BLaER1 (cell line): ENCODE results near the gene FAM110A.
A peak's percentile ranks its signal among the peaks of the same experiment; 100 is the strongest.
"Not testable (repeated sequence)": the region's sequence is repeated elsewhere in the genome, so short reads cannot be mapped to it uniquely, and the experiment has no call there.

ENCODE experiments used
- H3K27ac ChIP-seq: shearing (Covaris generic); formaldehyde crosslinking; 2 replicates; pipeline ENCODE4 v1.8.1; 2022
- H3K27me3 ChIP-seq: shearing (Covaris generic); formaldehyde crosslinking; 2 replicates; pipeline ENCODE4 v1.8.1; 2022
- H3K36me3 ChIP-seq: shearing (Covaris generic); formaldehyde crosslinking; 2 replicates; pipeline ENCODE4 v1.8.1; 2022
- H3K4me1 ChIP-seq: shearing (Covaris generic); formaldehyde crosslinking; 2 replicates; pipeline ENCODE4 v1.8.1; 2022
- H3K4me2 ChIP-seq: shearing (Covaris generic); formaldehyde crosslinking; 2 replicates; pipeline ENCODE4 v1.8.1; 2022
- H3K4me3 ChIP-seq: shearing (Covaris generic); formaldehyde crosslinking; 2 replicates; pipeline ENCODE4 v1.8.1; 2022
- H3K9ac ChIP-seq: shearing (Covaris generic); formaldehyde crosslinking; 2 replicates; pipeline ENCODE4 v1.8.1; 2022
- H3K9me3 ChIP-seq: shearing (Covaris generic); formaldehyde crosslinking; 2 replicates; pipeline ENCODE4 v1.8.1; 2022
- H4K20me1 ChIP-seq: shearing (Covaris generic); formaldehyde crosslinking; 2 replicates; pipeline ENCODE4 v1.8.1; 2022
- Cebpa-rat ChIP-seq: shearing (Covaris generic); IDR thresholded peaks from 2 replicates; pipeline ENCODE4 v1.8.1; 2022

FAM110A gene

GRCh38 chr20:848193-848592 lies 14.7 kb downstream of the FAM110A start:
- Histone ChIP-seq H3K4me1 (peaks cover 45% of the 10 kb centered on the region), H3K9ac (peak overlapping the region; percentile 87), H4K20me1 (peaks cover 62% of the 10 kb centered on the region), H3K4me2 (peak overlapping the region; percentile 99), H3K9me3 (no peaks in the 10 kb centered on the region), H3K27ac (peak overlapping the region; percentile 80), H3K4me3 (peak overlapping the region; percentile 87), H3K36me3 (peaks cover 16% of the 10 kb centered on the region; the same call in 1 of the 2 replicates), H3K27me3 (no peaks in the 10 kb centered on the region)
- TF ChIP-seq Cebpa-rat, result no peak

- peak overlapping the region; percentile 99 for H3K4me2 ChIP-seq
- not testable (repeated sequence) for H3K9ac ChIP-seq
- H3K36me3 ChIP-seq, result peaks cover 19% of the 10 kb centered on the region; the same call in 1 of the 2 replicates
Observed at GRCh38 chr20:848731-849130, 15.2 kb downstream of the FAM110A start.

GRCh38 chr20:853406-853996 lies 20.0 kb downstream of the FAM110A start:
- H4K20me1 ChIP-seq, result peaks cover 59% of the 10 kb centered on the region
- TF ChIP-seq Cebpa-rat, result no peak
- peaks cover 29% of the 10 kb centered on the region; the same call in 1 of the 2 replicates for H3K36me3 ChIP-seq
- no peak overlapping the region for H3K4me2 ChIP-seq
- H3K9me3 ChIP-seq, result no peaks in the 10 kb centered on the region
- no peaks in the 10 kb centered on the region for H3K27me3 ChIP-seq
- H3K4me3 ChIP-seq, result no peak overlapping the region
- no peak overlapping the region for H3K9ac ChIP-seq
- H3K4me1 ChIP-seq, result peaks cover 38% of the 10 kb centered on the region
- H3K27ac ChIP-seq, result no peak overlapping the region

More at GRCh38 chr20:848731-849130, 15.2 kb downstream of the FAM110A start:
- not testable (repeated sequence) for H3K27me3 ChIP-seq, H3K9me3 ChIP-seq
- Histone ChIP-seq H4K20me1 (peaks cover 62% of the 10 kb centered on the region), H3K27ac (peak overlapping the region; percentile 80; the same call in 1 of the 2 replicates), H3K4me1 (peaks cover 42% of the 10 kb centered on the region), H3K4me3 (peak overlapping the region; percentile 87; the same call in 1 of the 2 replicates)

- H3K4me2 ChIP-seq, result peak overlapping the region; percentile 51
- H3K9ac ChIP-seq, result peak overlapping the region; percentile 38; the same call in 1 of the 2 replicates
- peaks cover 29% of the 10 kb centered on the region; the same call in 1 of the 2 replicates for H3K36me3 ChIP-seq
- H3K9me3 ChIP-seq, result no peaks in the 10 kb centered on the region
- peaks cover 44% of the 10 kb centered on the region for H3K4me1 ChIP-seq
- H3K27ac ChIP-seq, result peak overlapping the region; percentile 62
- peaks cover 55% of the 10 kb centered on the region for H4K20me1 ChIP-seq
- no peak for TF ChIP-seq Cebpa-rat
- no peak overlapping the region for H3K4me3 ChIP-seq
- H3K27me3 ChIP-seq, result no peaks in the 10 kb centered on the region
Observed at GRCh38 chr20:854601-855000, 21.1 kb downstream of the FAM110A start.

GRCh38 chr20:855466-856360 lies 22.2 kb downstream of the FAM110A start:
- Histone ChIP-seq H3K36me3 (peaks cover 29% of the 10 kb centered on the region; the same call in 1 of the 2 replicates), H3K9me3 (no peaks in the 10 kb centered on the region), H3K27ac (no peak overlapping the region), H3K27me3 (no peaks in the 10 kb centered on the region), H3K4me1 (peaks cover 55% of the 10 kb centered on the region), H4K20me1 (peaks cover 62% of the 10 kb centered on the region), H3K4me3 (no peak overlapping the region), H3K9ac (no peak overlapping the region), H3K4me2 (peak overlapping the region; percentile 51)
- TF ChIP-seq Cebpa-rat, result no peak

GRCh38 chr20:856361-856775 lies 22.9 kb downstream of the FAM110A start:
- Histone ChIP-seq H3K4me2 (peak overlapping the region; percentile 51), H4K20me1 (peaks cover 62% of the 10 kb centered on the region), H3K9me3 (no peaks in the 10 kb centered on the region), H3K27me3 (no peaks in the 10 kb centered on the region), H3K9ac (no peak overlapping the region), H3K4me3 (no peak overlapping the region), H3K36me3 (peaks cover 26% of the 10 kb centered on the region; the same call in 1 of the 2 replicates), H3K27ac (no peak overlapping the region), H3K4me1 (peaks cover 55% of the 10 kb centered on the region)
- TF ChIP-seq Cebpa-rat, result no peak

- H3K27ac ChIP-seq, result no peak overlapping the region
- H3K36me3 ChIP-seq, result 0 out of 2 replicates have a peak, but pooled peaks cover 13% of the 10 kb centered on the region
- no peaks in the 10 kb centered on the region for H3K27me3 ChIP-seq
- H3K4me2 ChIP-seq, result no peak overlapping the region
- H4K20me1 ChIP-seq, result peaks cover 48% of the 10 kb centered on the region
- no peak for TF ChIP-seq Cebpa-rat
- no peaks in the 10 kb centered on the region for H3K9me3 ChIP-seq
- no peak overlapping the region for H3K4me3 ChIP-seq
- H3K9ac ChIP-seq, result no peak overlapping the region
- peaks cover 55% of the 10 kb centered on the region for H3K4me1 ChIP-seq
Observed at GRCh38 chr20:858011-858410, 24.5 kb downstream of the FAM110A start.

- H4K20me1 ChIP-seq, result peaks cover 30% of the 10 kb centered on the region
- no peak overlapping the region for H3K9ac ChIP-seq
- no peak for TF ChIP-seq Cebpa-rat
- H3K27me3 ChIP-seq, result no peaks in the 10 kb centered on the region
- H3K4me3 ChIP-seq, result no peak overlapping the region
- H3K9me3 ChIP-seq, result no peaks in the 10 kb centered on the region
- H3K4me1 ChIP-seq, result peaks cover 41% of the 10 kb centered on the region
- peak overlapping the region; percentile 57 for H3K4me2 ChIP-seq
- H3K36me3 ChIP-seq, result 0 out of 2 replicates have a peak, but pooled peaks cover 6% of the 10 kb centered on the region
- no peak overlapping the region for H3K27ac ChIP-seq
Observed at GRCh38 chr20:859751-860231, 26.3 kb downstream of the FAM110A start.

- Histone ChIP-seq H3K27ac (no peak overlapping the region), H3K4me2 (no peak overlapping the region), H3K9me3 (no peaks in the 10 kb centered on the region), H3K9ac (no peak overlapping the region), H3K4me3 (no peak overlapping the region), H4K20me1 (peaks cover 19% of the 10 kb centered on the region; the same call in 1 of the 2 replicates), H3K36me3 (0 out of 2 replicates have a peak, but pooled peaks cover 6% of the 10 kb centered on the region), H3K27me3 (no peaks in the 10 kb centered on the region), H3K4me1 (peaks cover 30% of the 10 kb centered on the region)
- no peak for TF ChIP-seq Cebpa-rat
Observed at GRCh38 chr20:860891-861290, 27.4 kb downstream of the FAM110A start.
